CD4-positive, alpha-beta memory T cell (primary cell): ENCODE results near the gene MGAT3. TPM values are rescaled to one million over a fixed set of nuclear protein-coding genes. Genes with fewer than 3 reads are reported as not detected.

Experiments used
- CTCF ChIA-PET: fragments of 350-600 bp; sonication (Branson Sonifier 250); formaldehyde crosslinking; loops from one replicate; lab custom pipeline; 2021; ENCODE audit warnings: inconsistent platforms; ENCODE audit not compliant: partially characterized antibody; lab: Charles Lee
- POLR2A ChIA-PET: fragments of 350-600 bp; sonication (Branson Sonifier 250); formaldehyde crosslinking; loops from one replicate; lab custom pipeline; 2021; ENCODE audit not compliant: partially characterized antibody; lab: Charles Lee
- DNase-seq, 5 donors: peaks; one replicate each; pipeline versions ENCODE4 v3.0.0 to v3.0.0-alpha.2; 2020 to 2022; ENCODE audit warnings: mixed read lengths in 1 of 5
- H3K27ac ChIP-seq: one replicate; pipeline ENCODE4 v1.7.0; 2013; ENCODE audit warnings: low read depth, low read length
- H3K27me3 ChIP-seq: 2 replicates; pipeline ENCODE4 v1.7.0; 2013; ENCODE audit warnings: mild to moderate bottlenecking, low read length, moderate library complexity; ENCODE audit not compliant: insufficient read depth
- H3K36me3 ChIP-seq: 2 replicates; pipeline ENCODE4 v1.7.0; 2013; ENCODE audit warnings: mild to moderate bottlenecking, low read length, moderate library complexity; ENCODE audit not compliant: insufficient read depth
- H3K4me1 ChIP-seq: 2 replicates; pipeline ENCODE4 v1.7.0; 2013; ENCODE audit warnings: mild to moderate bottlenecking, low read length, moderate library complexity; ENCODE audit not compliant: insufficient read depth
- H3K4me3 ChIP-seq, 2 donors: one replicate each; pipeline ENCODE4 v1.7.0; 2013; ENCODE audit warnings: low read length in 2 of 2, mild to moderate bottlenecking in 1 of 2
- H3K9me3 ChIP-seq, 2 donors: one replicate each; pipeline ENCODE4 v1.7.0; 2013; ENCODE audit warnings: low read length in 2 of 2, control low read depth in 1 of 2; ENCODE audit not compliant: control insufficient read depth in 1 of 2
- H3K27ac Mint-ChIP-seq, 7 donors: one replicate each; pipeline ENCODE4 v1.8.0; 2020 to 2021; ENCODE audit warnings: mixed read lengths in 7 of 7, mild to moderate bottlenecking in 6 of 7, inconsistent platforms in 3 of 7, moderate library complexity in 3 of 7
- H3K27me3 Mint-ChIP-seq, 2 donors: one replicate each; pipeline ENCODE4 v1.8.0; 2020 to 2021; ENCODE audit warnings: mixed read lengths in 2 of 2
- H3K36me3 Mint-ChIP-seq, 2 donors: one replicate each; pipeline ENCODE4 v1.8.0; 2020 to 2021; ENCODE audit warnings: mixed read lengths in 2 of 2, inconsistent platforms in 1 of 2, mild to moderate bottlenecking in 1 of 2
- H3K4me1 Mint-ChIP-seq, 4 donors: one replicate each; pipeline ENCODE4 v1.8.0; 2020 to 2021; ENCODE audit warnings: mixed read lengths in 4 of 4, mild to moderate bottlenecking in 1 of 4
- H3K4me3 Mint-ChIP-seq, 8 donors: one replicate each; pipeline ENCODE4 v1.8.0; 2020 to 2021; ENCODE audit warnings: mixed read lengths in 8 of 8, mild to moderate bottlenecking in 7 of 8, moderate library complexity in 6 of 8, inconsistent platforms in 3 of 8
- H3K9me3 Mint-ChIP-seq, 8 donors: one replicate each; pipeline ENCODE4 v1.8.0; 2020 to 2021; ENCODE audit warnings: mixed read lengths in 8 of 8, mild to moderate bottlenecking in 5 of 8, inconsistent platforms in 3 of 8, moderate library complexity in 1 of 8
- intact Hi-C: fragments of 100-400 bp; cut with micrococcal nuclease; formaldehyde crosslinking; loops from one replicate; pipeline ENCODE4 v1.15.1; 2023
- polyA plus RNA-seq, 2 donors: library from polyadenylated mRNA; unstranded; fragments of 300-500 nt; fragmentation: Illumina TruSeq; gene quantifications; one replicate each; pipeline ENCODE4 v1.2.3, GENCODE V29; 2021
- total RNA-seq, 2 experiments: library from RNA; stranded (reverse); gene quantifications; one replicate each; pipeline ENCODE4 v1.2.3, GENCODE V29; 2021

MGAT3 gene
- total and polyA plus RNA-seq, 4 experiments from 2014 or later: 0.19 to 0.73 TPM; not detected in 2

GRCh38 chr22:39449708-39450107 is 7.1 kb upstream of the MGAT3 start:
- Mint-ChIP-seq H3K9me3 (no peaks in the 10 kb centered on the region), H3K27me3 (peaks cover under 1 to 6% of the 10 kb centered on the region in 2 donors), H3K4me3 (no peak overlapping the region), H3K27ac (no peak overlapping the region), H3K4me1 (peaks cover 5 to 15% (median 8%) of the 10 kb centered on the region in 4 donors), H3K36me3 (no peaks in the 10 kb centered on the region)
- no peaks in the 10 kb centered on the region for H3K36me3 ChIP-seq
- H3K4me3 ChIP-seq: no peak overlapping the region
- peaks cover 7% of the 10 kb centered on the region for H3K4me1 ChIP-seq
- no peaks in the 10 kb centered on the region for H3K27me3 ChIP-seq
- no peaks in the 10 kb centered on the region for H3K9me3 ChIP-seq
- H3K27ac ChIP-seq: no peak overlapping the region
- ChIA-PET POLR2A (no interaction called here), CTCF (no interaction called here)
- DNase-seq: no peak
- intact Hi-C loops: no loop called here

DNA sequence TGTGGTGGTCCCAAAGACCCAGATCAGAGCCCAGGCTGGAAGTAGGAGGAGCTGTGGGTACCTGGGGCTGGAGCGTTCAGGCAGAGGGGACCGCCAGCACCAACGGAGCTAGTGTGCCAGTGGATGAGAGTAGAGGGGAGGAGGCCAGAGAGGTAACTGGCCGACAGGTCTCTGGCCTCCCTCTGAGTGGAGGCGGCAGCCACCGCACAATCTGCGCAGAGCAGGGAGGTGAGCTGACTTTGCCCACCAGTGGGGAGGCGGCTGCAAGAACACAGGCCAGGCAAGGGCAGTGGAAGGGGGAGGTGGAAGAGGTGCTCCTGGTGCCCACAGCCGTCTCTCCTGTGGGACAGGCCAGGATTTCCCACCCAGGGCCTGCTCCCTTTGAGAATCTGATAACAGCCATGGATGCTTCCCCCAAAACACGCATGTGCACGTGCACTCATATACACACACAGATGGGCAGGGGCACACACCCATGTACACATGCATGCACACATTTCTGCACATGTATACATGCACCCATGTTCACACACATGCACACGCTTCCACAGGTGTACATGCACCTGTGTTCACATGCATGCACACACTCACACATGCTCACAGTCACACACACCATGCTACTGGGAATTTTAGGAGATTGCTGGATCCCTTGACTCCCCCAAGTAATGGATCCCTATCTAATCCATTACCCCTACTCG is 6.4 kb upstream of the MGAT3 start:
- Histone ChIP-seq H3K27ac (no peak overlapping the region), H3K27me3 (no peaks in the 10 kb centered on the region), H3K36me3 (no peaks in the 10 kb centered on the region), H3K4me1 (peaks cover 7% of the 10 kb centered on the region), H3K9me3 (no peaks in the 10 kb centered on the region), H3K4me3 (no peak overlapping the region)
- Mint-ChIP-seq H3K4me1 (peaks cover 5 to 16% (median 8%) of the 10 kb centered on the region in 4 donors), H3K36me3 (no peaks in the 10 kb centered on the region), H3K4me3 (peak overlapping the region in 2 of 8 donors; percentile 20 to 43), H3K27ac (no peak overlapping the region), H3K9me3 (no peaks in the 10 kb centered on the region), H3K27me3 (peaks cover under 1 to 10% of the 10 kb centered on the region in 2 donors)
- no peak for DNase-seq
- intact Hi-C loops: no loop called here
- CTCF ChIA-PET: no interaction called here
- POLR2A ChIA-PET: no interaction called here

GRCh38 chr22:39452740-39453040 is 4.1 kb upstream of the MGAT3 start:
- intact Hi-C loops: no loop called here
- Histone ChIP-seq H3K4me3 (no peak overlapping the region), H3K27ac (no peak overlapping the region), H3K36me3 (no peaks in the 10 kb centered on the region), H3K4me1 (no peaks in the 10 kb centered on the region), H3K9me3 (no peaks in the 10 kb centered on the region), H3K27me3 (no peaks in the 10 kb centered on the region)
- Mint-ChIP-seq H3K36me3 (no peaks in the 10 kb centered on the region), H3K9me3 (peaks cover 0 to 3% (median 0%) of the 10 kb centered on the region in 8 donors), H3K27ac (no peak overlapping the region), H3K4me3 (no peak overlapping the region), H3K4me1 (peaks cover 3 to 15% (median 11%) of the 10 kb centered on the region in 4 donors), H3K27me3 (peaks cover 11 to 18% of the 10 kb centered on the region in 2 donors)
- ChIA-PET CTCF (interaction anchor here (1.2 kb wide), 1 partner anchor 54 kb away, joined by 3 read pairs; no protein-coding TSS in a partner anchor), POLR2A (no interaction called here)
- DNase-seq: no peak

DNA sequence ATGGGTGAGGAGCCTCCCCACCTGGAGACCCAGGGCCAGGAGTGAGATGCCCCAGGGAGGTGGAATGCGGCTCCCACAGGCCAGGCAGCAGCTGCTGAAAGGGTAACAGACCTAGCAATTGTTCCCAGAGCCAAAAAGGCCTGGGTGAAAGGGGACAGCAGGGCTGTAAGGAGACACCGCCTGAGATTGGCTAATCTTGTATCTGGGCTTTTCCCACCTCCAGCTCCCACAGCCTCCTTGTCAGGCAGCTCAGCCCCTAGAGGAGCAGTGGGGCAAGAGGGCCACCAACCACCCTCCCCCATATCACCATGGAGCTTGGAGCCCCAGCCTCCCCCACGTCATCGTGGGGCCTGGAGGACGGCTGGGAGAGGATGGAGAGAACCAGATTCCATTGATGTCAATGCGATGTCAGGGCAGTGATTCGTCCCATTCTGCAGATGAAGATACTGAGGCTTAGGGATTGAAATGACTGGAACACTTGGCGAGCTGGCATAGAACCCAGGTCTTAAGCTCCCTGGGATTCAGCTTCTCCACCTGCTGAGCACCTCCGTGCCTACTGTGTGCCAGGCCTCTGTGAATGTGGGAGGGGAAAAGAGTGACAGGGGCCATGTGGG is 2.9 kb upstream of the MGAT3 start:
- H3K9me3 ChIP-seq: no peaks in the 10 kb centered on the region
- peak overlapping the region in 1 of 8 donors; percentile 64 for H3K4me3 Mint-ChIP-seq
- peaks cover 7% of the 10 kb centered on the region for H3K4me1 ChIP-seq
- H3K4me1 Mint-ChIP-seq: peaks cover 3 to 23% (median 17%) of the 10 kb centered on the region in 4 donors
- H3K9me3 Mint-ChIP-seq: peaks cover 0 to 3% (median 0%) of the 10 kb centered on the region in 8 donors
- peaks cover 19 to 27% of the 10 kb centered on the region in 2 donors for H3K27me3 Mint-ChIP-seq
- H3K36me3 ChIP-seq: no peaks in the 10 kb centered on the region
- DNase-seq: no peak
- no peaks in the 10 kb centered on the region for H3K36me3 Mint-ChIP-seq
- H3K27ac Mint-ChIP-seq: no peak overlapping the region
- H3K27me3 ChIP-seq: peaks cover 8% of the 10 kb centered on the region
- ChIA-PET POLR2A (no interaction called here), CTCF (no interaction called here)
- intact Hi-C loops: no loop called here
- no peak overlapping the region for H3K4me3 ChIP-seq
- no peak overlapping the region for H3K27ac ChIP-seq

DNA sequence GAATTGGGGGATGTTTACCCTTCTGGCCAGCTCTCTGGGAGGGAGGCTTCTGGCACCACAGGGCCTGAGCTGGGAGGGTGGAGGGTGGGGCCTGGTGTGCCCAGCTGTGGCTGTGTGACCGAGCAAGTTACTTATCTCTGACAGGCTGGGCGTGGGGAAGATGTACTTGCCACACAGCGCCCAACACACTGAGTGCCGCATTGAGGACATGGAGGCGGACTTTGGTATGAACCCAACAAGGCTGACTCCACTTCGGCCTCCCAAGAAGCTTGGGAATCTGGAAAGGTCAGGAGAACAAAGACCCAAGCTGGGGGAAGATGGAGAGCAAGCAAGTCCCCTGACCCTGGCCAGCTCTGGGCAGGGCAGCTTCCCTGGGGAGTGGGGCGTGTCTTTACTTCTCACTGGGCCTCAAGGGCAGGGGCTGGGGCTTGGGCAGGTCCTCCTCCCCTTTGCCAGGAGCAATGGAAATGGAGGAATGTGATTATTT is 2.4 kb upstream of the MGAT3 start:
- H3K27me3 ChIP-seq: peaks cover 8% of the 10 kb centered on the region
- H3K4me3 ChIP-seq: no peak overlapping the region
- no peak for DNase-seq
- peaks cover 3 to 25% (median 17%) of the 10 kb centered on the region in 4 donors for H3K4me1 Mint-ChIP-seq
- H3K4me1 ChIP-seq: peaks cover 7% of the 10 kb centered on the region
- POLR2A ChIA-PET: no interaction called here
- no peaks in the 10 kb centered on the region for H3K36me3 Mint-ChIP-seq
- intact Hi-C loops: no loop called here
- H3K27ac ChIP-seq: no peak overlapping the region
- CTCF ChIA-PET: no interaction called here
- H3K9me3 ChIP-seq: no peaks in the 10 kb centered on the region
- H3K9me3 Mint-ChIP-seq: peaks cover 0 to 3% (median 0%) of the 10 kb centered on the region in 8 donors
- H3K4me3 Mint-ChIP-seq: peak overlapping the region in 1 of 8 donors; percentile 71
- peaks cover 21 to 28% of the 10 kb centered on the region in 2 donors for H3K27me3 Mint-ChIP-seq
- no peaks in the 10 kb centered on the region for H3K36me3 ChIP-seq
- H3K27ac Mint-ChIP-seq: no peak overlapping the region

DNA sequence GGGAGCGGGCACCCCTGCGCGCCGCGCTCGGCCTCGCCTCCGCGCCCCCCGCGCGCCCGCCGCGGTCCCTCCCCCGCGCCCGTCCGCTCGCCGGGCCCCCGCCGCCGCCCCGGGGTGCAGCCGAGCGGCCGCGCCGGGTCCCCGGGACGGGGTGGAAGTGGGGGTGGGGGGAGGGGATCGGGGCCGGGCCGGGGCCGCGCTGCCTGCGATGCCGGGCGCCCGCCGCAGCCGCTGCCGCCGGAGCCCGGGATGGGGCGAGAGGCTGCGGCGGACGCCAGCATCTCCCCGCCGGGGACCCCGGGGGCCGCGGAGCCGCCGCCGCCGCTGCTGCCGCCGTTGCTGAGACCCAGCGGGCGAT is 365 bp downstream of the MGAT3 start:
- H3K27ac ChIP-seq: no peak overlapping the region
- no peaks in the 10 kb centered on the region for H3K36me3 ChIP-seq
- intact Hi-C loops: no loop called here
- H3K36me3 Mint-ChIP-seq: no peaks in the 10 kb centered on the region
- no peak overlapping the region for H3K4me3 Mint-ChIP-seq
- peaks cover 24 to 37% of the 10 kb centered on the region in 2 donors for H3K27me3 Mint-ChIP-seq
- peaks cover 0 to 3% (median under 1%) of the 10 kb centered on the region in 8 donors for H3K9me3 Mint-ChIP-seq
- no peak for DNase-seq
- no peaks in the 10 kb centered on the region for H3K9me3 ChIP-seq
- peaks cover 3 to 30% (median 16%) of the 10 kb centered on the region in 4 donors for H3K4me1 Mint-ChIP-seq
- POLR2A ChIA-PET: no interaction called here
- no peak overlapping the region for H3K27ac Mint-ChIP-seq
- H3K27me3 ChIP-seq: peaks cover 8% of the 10 kb centered on the region
- peaks cover 7% of the 10 kb centered on the region for H3K4me1 ChIP-seq
- H3K4me3 ChIP-seq: no peak overlapping the region
- CTCF ChIA-PET: no interaction called here

DNA sequence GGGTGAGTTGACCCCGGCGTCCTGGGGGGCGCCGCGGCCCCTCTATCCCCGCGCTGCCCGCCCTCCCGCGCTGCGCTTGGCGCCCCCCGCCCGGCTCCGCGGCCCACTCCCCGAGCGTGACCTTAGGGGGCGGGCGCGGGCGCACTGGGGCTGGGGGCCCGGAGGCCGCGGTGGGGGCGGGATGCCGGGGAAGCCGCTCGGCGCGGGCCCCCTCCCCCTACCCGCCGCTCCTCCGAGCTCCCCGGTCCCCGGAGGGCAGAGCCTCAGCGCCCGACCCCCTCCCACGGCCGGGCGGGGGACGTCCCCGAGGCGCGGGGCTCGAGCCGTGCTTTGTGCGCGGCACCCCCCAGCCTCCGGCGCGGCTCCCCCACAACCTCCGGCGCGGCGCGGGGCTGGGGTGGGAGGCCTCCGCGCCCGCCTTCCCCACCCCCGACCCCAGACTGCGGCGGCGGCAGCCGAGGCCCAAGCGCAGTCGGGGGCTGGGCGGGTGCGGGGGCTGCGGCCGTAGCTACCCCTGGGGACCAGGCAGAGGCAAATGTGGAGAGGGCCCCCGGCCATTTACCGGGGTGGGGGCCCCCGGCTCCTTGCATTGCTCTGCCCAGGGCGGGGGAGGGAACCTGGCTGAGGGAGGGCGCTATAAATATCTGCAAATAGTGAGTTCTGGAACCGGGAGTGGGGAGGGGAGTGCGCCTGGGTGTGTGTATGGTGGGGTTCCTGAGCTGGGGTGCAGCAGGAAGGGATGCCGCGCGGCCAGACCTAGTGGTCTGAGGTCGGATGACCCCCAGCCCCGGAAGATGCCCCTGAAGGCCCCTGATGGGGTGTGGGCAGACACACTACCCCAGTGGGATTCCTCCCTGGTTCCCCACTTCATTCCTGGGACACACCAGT is 988 bp downstream of the MGAT3 start:
- H3K9me3 Mint-ChIP-seq: peaks cover 0 to 3% (median under 1%) of the 10 kb centered on the region in 8 donors
- H3K36me3 ChIP-seq: no peaks in the 10 kb centered on the region
- CTCF ChIA-PET: no interaction called here
- H3K4me3 ChIP-seq: no peak overlapping the region
- peaks cover 24 to 35% of the 10 kb centered on the region in 2 donors for H3K27me3 Mint-ChIP-seq
- peaks cover 8% of the 10 kb centered on the region for H3K27me3 ChIP-seq
- H3K27ac ChIP-seq: no peak overlapping the region
- POLR2A ChIA-PET: interaction anchor here (1.5 kb wide), 1 partner anchor 58 kb away, joined by 3 read pairs; the partner anchor contains the start of gene TAB1
- no peak for DNase-seq
- H3K4me1 Mint-ChIP-seq: peaks cover 3 to 30% (median 16%) of the 10 kb centered on the region in 4 donors
- H3K36me3 Mint-ChIP-seq: no peaks in the 10 kb centered on the region
- H3K4me3 Mint-ChIP-seq: peak overlapping the region in 7 of 8 donors; percentile 14 to 57 (median 48)
- intact Hi-C loops: no loop called here
- no peak overlapping the region for H3K27ac Mint-ChIP-seq
- H3K4me1 ChIP-seq: peaks cover 7% of the 10 kb centered on the region
- H3K9me3 ChIP-seq: no peaks in the 10 kb centered on the region
